Smooth muscle cell of the coronary artery (primary cell): ENCODE results near the gene FOXD4L3. TPM values are rescaled to one million over a fixed set of nuclear protein-coding genes. Genes with fewer than 3 reads are reported as not detected.

Experiments
- total RNA-seq: library from RNA; depleted of rRNA; stranded (reverse); fragments of >200 nt; gene quantifications from 2 replicates; pipeline ENCODE4 v1.2.3, GENCODE V29; 2014; ENCODE audit warnings: low replicate concordance

The FOXD4L3 gene
- total RNA-seq, result 0.08 TPM in 1 of 2 replicates, not detected in the other

GRCh38 chr9:68302567-68302966 lies at the start of gene FOXD4L3:
Gene FOXD4L3 (plus strand): TSS chr9:68302867. CDS start chr9:68302952, 85 bp downstream.

Other genes with a start within 250 kb of the FOXD4L3 start
- 18.8 and 38.1 TPM in 2 replicates for gene ZNG1C, start 60.9 kb upstream of the FOXD4L3 start, total RNA-seq
- gene PGM5, start 53.7 kb downstream of the FOXD4L3 start, total RNA-seq, result 2.3 and 44.2 TPM in 2 replicates
- gene TMEM252, start 238.0 kb downstream of the FOXD4L3 start, total RNA-seq, result not detected in 2 replicates